GM18909 (cell line): ENCODE data around the gene FOXS1.
A peak's percentile ranks its signal among the peaks of the same experiment; 100 is the strongest.
"Not testable (repeated sequence)": the region's sequence is repeated elsewhere in the genome, so short reads cannot be mapped to it uniquely, and the experiment has no call there.

ENCODE experiments used
- ATAC-seq: cut with Tn5 transposase; IDR thresholded peaks from one replicate; pipeline ENCODE4 v1.9.1; 2021; ENCODE audit warnings: mild to moderate bottlenecking; ENCODE audit not compliant: unreplicated experiment, poor library complexity

The FOXS1 gene

DNA sequence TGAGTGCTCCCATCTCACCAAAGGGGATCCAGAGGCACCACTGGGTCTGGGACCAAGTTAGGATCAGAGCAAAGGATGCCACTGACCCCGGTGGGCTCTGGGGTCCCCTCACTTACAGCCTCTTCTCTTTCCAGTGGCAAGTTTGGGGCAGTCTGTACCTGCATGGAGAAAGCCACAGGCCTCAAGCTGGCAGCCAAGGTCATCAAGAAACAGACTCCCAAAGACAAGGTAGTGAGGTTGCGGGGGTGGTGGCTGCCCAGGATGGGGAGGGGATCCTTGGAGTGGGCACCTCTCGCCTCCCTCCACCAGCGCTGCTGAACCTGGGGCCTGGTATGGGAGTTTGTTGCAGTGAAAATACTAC lies 21.3 kb downstream of the FOXS1 start:
- no peak for ATAC-seq

DNA sequence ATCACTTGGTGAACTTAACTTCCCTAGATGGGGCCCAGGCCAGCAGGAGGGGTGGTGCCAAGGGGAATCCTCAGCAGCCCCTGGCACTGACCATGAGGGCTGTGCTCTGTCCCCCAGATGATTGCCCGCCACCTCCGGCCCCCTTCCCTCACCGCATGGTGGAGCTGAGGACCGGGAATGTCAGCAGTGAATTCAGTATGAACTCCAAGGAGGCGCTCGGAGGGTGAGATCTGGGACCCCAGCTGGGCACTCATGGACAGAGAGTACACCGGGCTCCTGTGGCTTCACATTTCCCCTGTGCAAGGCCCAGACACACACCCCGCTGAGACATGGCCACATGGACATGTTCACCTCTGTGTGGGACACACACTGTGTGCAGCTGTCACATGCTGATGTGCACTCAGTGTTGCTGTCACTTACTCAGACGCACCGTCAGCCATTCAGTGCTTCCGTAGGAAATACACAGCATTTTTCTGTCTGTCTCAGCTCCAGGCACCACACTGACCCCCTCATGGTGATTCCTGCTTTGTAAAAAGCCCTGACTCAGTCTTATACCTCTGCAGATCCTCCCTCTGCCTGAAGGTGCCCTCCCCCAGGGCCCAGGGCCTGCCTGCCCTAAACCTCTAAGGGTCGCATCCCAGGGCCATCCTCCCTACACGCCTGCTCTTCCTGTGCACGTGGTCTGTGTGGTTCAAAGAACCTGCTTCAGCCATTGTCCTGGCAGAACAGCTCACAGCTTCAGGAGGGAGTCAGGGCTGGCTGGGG lies 21.9 kb downstream of the FOXS1 start:
- ATAC-seq = no peak

GRCh38 chr20:31822421-31823330 lies 22.7 kb downstream of the FOXS1 start:
- peak; percentile 77 for ATAC-seq

DNA sequence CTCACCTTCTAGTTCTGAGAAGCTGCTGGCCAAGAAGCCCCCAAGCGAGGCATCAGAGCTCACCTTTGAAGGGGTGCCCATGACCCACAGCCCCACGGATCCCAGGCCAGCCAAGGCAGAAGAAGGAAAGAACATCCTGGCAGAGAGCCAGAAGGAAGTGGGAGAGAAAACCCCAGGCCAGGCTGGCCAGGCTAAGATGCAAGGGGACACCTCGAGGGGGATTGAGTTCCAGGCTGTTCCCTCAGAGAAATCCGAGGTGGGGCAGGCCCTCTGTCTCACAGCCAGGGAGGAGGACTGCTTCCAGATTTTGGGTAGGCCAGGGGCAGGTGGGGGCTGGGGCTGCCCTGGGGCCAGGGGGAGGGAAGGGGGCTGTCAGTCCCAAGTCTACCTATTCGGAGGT lies 24.0 kb downstream of the FOXS1 start:
- no peak for ATAC-seq

- ATAC-seq = no peak
These were observed 25.2 kb downstream of the FOXS1 start for GRCh38 chr20:31820228-31820627.

- ATAC-seq = no peak
These were observed 26.2 kb downstream of the FOXS1 start, which contains the start of gene MYLK2 for GRCh38 chr20:31819083-31819784. TSS of gene MYLK2 (plus strand) at chr20:31819356. CDS start at chr20:31819581, 225 bp downstream.

GRCh38 chr20:31818376-31818908 lies 27.0 kb downstream of the FOXS1 start:
- no peak for ATAC-seq

- ATAC-seq = no peak
These were observed 27.9 kb downstream of the FOXS1 start for GRCh38 chr20:31817461-31817860.

DNA sequence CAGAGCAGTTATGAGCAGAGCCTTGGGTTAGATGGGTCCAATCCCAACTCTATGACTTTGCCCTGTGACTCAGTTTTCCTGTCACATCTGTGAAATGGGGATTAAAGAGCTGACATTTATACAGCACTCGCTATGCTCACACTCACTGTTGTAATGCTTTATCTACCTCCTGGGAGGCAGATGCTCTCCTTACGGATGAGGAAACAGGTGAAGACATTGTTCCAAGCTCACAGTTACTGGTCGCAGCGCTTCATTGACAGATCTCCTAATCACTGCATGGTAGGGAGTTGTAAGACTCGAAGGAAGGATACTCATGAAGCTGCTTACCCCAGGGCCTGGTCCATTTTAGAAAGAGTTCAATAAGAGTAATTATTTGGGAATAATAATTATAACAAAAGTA lies 29.2 kb downstream of the FOXS1 start:
- no peak for ATAC-seq

DNA sequence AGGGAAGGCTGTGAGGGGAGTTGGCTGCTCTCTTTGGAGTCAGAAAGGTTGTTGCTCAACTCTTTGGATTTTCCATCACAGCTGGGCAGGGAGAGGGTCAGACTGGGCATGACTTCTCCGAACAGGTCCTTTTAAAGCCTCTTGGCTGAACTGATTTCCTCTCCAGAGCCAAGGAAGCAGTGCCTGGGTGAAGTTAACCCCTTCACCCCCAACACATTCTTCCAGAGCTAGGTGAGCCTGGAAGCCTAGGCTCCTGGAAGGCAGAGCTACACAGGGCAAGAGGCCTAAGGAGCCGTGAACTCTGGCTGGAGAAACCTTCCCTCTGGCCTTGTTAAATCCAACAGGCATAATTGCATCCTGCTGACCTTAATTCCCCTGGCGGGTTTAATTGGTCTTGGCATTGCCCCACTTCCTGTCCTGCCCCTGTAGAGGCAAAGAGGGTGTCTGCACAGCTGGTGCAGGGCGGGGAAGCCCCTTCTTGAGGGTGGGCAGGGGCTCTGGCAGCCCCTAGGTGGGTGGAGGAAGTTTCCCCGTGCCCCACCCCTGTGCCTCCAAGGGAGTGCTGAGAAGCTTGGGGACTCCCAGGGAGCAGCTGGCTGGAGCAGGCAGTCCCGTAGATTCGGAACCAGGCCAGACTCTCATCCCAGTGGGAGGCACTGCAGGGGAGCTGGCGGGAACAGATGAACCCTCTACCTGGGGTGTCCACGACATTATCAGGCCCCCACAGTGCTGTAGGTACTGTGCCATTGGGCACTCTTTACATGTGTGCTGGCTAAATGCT lies 29.8 kb downstream of the FOXS1 start:
- ATAC-seq = no peak

GRCh38 chr20:31814142-31814541 lies 31.3 kb downstream of the FOXS1 start:
- not testable (repeated sequence) for ATAC-seq

DNA sequence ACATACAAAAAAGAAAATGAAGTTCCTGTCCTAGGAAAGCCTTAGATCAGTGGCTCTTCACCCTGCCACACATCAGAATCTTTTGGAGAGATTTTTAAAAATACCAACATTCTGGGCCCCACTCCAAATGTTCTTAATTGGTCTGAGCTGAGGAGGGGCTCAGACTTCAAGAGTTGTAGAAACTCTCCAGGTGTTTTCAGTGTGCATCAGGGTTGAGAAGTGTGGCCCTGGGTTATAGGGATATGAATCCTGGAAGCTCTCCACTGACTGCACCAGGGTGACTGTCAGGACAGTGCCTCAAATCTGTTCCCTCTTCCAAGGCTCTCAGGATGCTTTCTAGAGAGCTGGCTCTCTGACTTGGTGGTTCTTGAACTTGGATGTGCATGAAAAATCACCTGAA lies 31.8 kb downstream of the FOXS1 start:
- ATAC-seq = no peak

- ATAC-seq = no peak
These were observed 33.3 kb downstream of the FOXS1 start for GRCh38 chr20:31811796-31812728.

GRCh38 chr20:31811198-31811597 lies 34.2 kb downstream of the FOXS1 start:
- no peak for ATAC-seq

DNA sequence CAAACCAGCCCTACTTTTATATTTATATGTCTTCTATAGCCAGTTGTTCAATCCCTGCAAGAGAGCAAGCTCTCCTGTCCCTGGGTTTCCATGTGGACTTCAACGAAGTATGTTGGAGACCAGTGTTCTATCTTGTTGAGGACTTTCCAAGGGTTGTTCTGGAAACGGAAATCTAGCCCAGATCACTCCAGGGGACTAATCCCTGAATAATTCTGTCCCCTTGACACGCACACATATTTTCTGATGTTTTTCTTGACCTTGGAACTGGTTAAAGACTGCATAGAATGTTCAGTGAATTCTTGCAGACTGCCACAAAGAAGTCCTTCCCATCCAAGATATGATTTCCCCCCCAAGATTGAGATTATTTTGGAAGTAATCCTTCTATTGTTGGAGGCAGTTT lies 35.7 kb downstream of the FOXS1 start:
- ATAC-seq = no peak

DNA sequence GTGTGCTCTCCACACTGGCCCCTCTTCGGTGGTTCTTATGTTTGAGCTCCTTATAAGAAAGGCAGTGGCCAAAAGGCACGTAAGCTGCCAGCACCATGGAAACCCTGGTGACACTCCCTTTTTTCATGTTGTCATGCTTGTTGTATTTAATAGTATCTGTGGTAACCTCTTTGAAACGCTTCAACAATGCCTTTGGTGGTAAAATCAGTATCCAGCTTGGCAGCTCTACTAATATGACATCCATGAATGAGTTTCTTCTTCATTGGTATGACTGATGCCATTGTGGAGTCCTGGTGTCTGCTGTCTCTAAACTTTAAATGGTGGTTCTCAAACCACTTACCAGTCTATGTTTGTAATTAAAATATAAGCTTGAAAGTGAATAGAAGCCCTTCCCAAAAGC lies 36.9 kb downstream of the FOXS1 start:
- ATAC-seq = no peak

- no peak for ATAC-seq
These were observed 38.6 kb downstream of the FOXS1 start for GRCh38 chr20:31806564-31807355.
